Mesendoderm (in vitro differentiated cells): ENCODE data around the gene OR10AD1.

Experiments used
- DNase-seq: peaks from one replicate; pipeline ENCODE4 v3.0.0; 2013
- H2AK5ac ChIP-seq: 2 replicates; pipeline ENCODE4 v1.6.1; 2013; ENCODE audit warnings: low read length, inconsistent platforms
- H2BK120ac ChIP-seq: 2 replicates; pipeline ENCODE4 v1.6.1; 2013; ENCODE audit warnings: low read depth, mild to moderate bottlenecking, low read length, moderate library complexity, mixed read lengths
- H2BK15ac ChIP-seq: replicated peaks from 2 replicates; pipeline ENCODE4 v1.6.1; 2013; ENCODE audit warnings: low read depth, mild to moderate bottlenecking, moderate library complexity
- H2BK5ac ChIP-seq: 2 replicates; pipeline ENCODE4 v1.6.1; 2013; ENCODE audit warnings: low read length, inconsistent platforms
- H3K18ac ChIP-seq: 2 replicates; pipeline ENCODE4 v1.6.1; 2013; ENCODE audit warnings: mild to moderate bottlenecking, low read length, mixed read lengths
- H3K23ac ChIP-seq: one replicate; pipeline ENCODE4 v1.6.1; 2013; ENCODE audit warnings: low read length
- H3K27ac ChIP-seq: 2 replicates; pipeline ENCODE4 v1.5.1; 2013; ENCODE audit warnings: low read depth, mild to moderate bottlenecking, inconsistent platforms, low read length, moderate library complexity
- H3K27me3 ChIP-seq: 2 replicates; pipeline ENCODE4 v1.6.1; 2013; ENCODE audit warnings: low read length, control low read depth, mild to moderate bottlenecking, inconsistent platforms; ENCODE audit not compliant: insufficient read depth, poor library complexity
- H3K36me3 ChIP-seq: 2 replicates; pipeline ENCODE4 v1.6.1; 2013; ENCODE audit warnings: low read length, inconsistent platforms; ENCODE audit not compliant: control insufficient read depth, insufficient read depth
- H3K4ac ChIP-seq: one replicate; pipeline ENCODE4 v1.6.1; 2013; ENCODE audit warnings: low read depth, mild to moderate bottlenecking, low read length, moderate library complexity
- H3K4me1 ChIP-seq: 2 replicates; pipeline ENCODE4 v1.6.1; 2013; ENCODE audit warnings: low read depth, low read length, inconsistent platforms; ENCODE audit not compliant: control insufficient read depth
- H3K4me2 ChIP-seq: 2 replicates; pipeline ENCODE4 v1.6.1; 2013; ENCODE audit warnings: low read length
- H3K4me3 ChIP-seq: 2 replicates; pipeline ENCODE4 v1.5.1; 2013; ENCODE audit warnings: mild to moderate bottlenecking, low read length
- H3K56ac ChIP-seq: one replicate; pipeline ENCODE4 v1.6.1; 2013; ENCODE audit warnings: low read length
- H3K79me1 ChIP-seq: 2 replicates; pipeline ENCODE4 v1.6.1; 2013; ENCODE audit warnings: low read length, inconsistent platforms
- H3K79me2 ChIP-seq: 2 replicates; pipeline ENCODE4 v1.6.1; 2013; ENCODE audit warnings: mild to moderate bottlenecking, low read length; ENCODE audit not compliant: control insufficient read depth, insufficient read depth
- H3K9ac ChIP-seq: 2 replicates; pipeline ENCODE4 v1.6.1; 2013; ENCODE audit warnings: low read length, inconsistent platforms
- H4K5ac ChIP-seq: one replicate; pipeline ENCODE4 v1.6.1; 2013; ENCODE audit warnings: low read length
- H4K8ac ChIP-seq: one replicate; pipeline ENCODE4 v1.6.1; 2013; ENCODE audit warnings: low read depth, mild to moderate bottlenecking, control low read depth, low read length, moderate library complexity
- WGBS: extraction: QIAGEN DNeasy Blood & Tissue Kit; methylation state at CpG from one replicate; pipeline ENCODE4 v1.1.7; 2013; ENCODE audit warnings: low lambda C conversion rate, missing lambda C conversion rate; ENCODE audit not compliant: insufficient coverage; ENCODE audit errors: extremely low coverage; 5-methylcytosine and 5-hydroxymethylcytosine counted together

The OR10AD1 gene

GRCh38 chr12:48183091-48183875 lies 19.8 kb downstream of the OR10AD1 start, which contains the start of gene CCDC184:
Gene CCDC184 (plus strand): TSS chr12:48183644. CDS start chr12:48184123, 479 bp downstream.
- Histone ChIP-seq H2BK15ac (no peak within 1 kb of the TSS), H3K27ac (no peak within 1 kb of the TSS), H4K8ac (no peak within 1 kb of the TSS), H3K4me1 (no peaks in the 10 kb centered on the region), H2BK5ac (no peak within 1 kb of the TSS), H3K23ac (no peak within 1 kb of the TSS), H3K79me2 (no peaks in the 10 kb centered on the region), H3K4me2 (peak within 1 kb of the TSS; percentile 54), H3K79me1 (no peaks in the 10 kb centered on the region), H3K18ac (no peak within 1 kb of the TSS), H3K56ac (peak within 1 kb of the TSS; percentile 67), H3K4ac (no peak within 1 kb of the TSS), H3K9ac (peak within 1 kb of the TSS; percentile 35), H3K27me3 (peaks cover 24% of the 10 kb centered on the region), H4K5ac (no peak within 1 kb of the TSS), H2BK120ac (no peak within 1 kb of the TSS), H2AK5ac (no peak within 1 kb of the TSS), H3K36me3 (no peaks in the 10 kb centered on the region), H3K4me3 (peak within 1 kb of the TSS; percentile 42)
- peak; percentile 92 for DNase-seq
- WGBS, result no CpG with 5 or more reads among the region's 61 CpGs

- no peak overlapping the region for H3K23ac ChIP-seq
- no peak overlapping the region for H2BK120ac ChIP-seq
- no peak overlapping the region for H2BK15ac ChIP-seq
- no peak overlapping the region for H3K18ac ChIP-seq
- peak overlapping the region; percentile 54 for H3K4me2 ChIP-seq
- no peaks in the 10 kb centered on the region for H3K79me2 ChIP-seq
- H3K79me1 ChIP-seq, result no peaks in the 10 kb centered on the region
- H3K27ac ChIP-seq, result no peak overlapping the region
- no peak overlapping the region for H3K56ac ChIP-seq
- H3K9ac ChIP-seq, result peak overlapping the region; percentile 35
- no peak overlapping the region for H2BK5ac ChIP-seq
- H4K5ac ChIP-seq, result no peak overlapping the region
- H3K4me1 ChIP-seq, result no peaks in the 10 kb centered on the region
- no CpG with 5 or more reads among the region's 7 CpGs for WGBS
- no peak overlapping the region for H3K4me3 ChIP-seq
- no peak for DNase-seq
- H3K36me3 ChIP-seq, result no peaks in the 10 kb centered on the region
- H3K27me3 ChIP-seq, result peaks cover 24% of the 10 kb centered on the region
- no peak overlapping the region for H2AK5ac ChIP-seq
- no peak overlapping the region for H4K8ac ChIP-seq
- H3K4ac ChIP-seq, result no peak overlapping the region
Observed at GRCh38 chr12:48182631-48183030, 20.5 kb downstream of the OR10AD1 start.

- Histone ChIP-seq H3K18ac (no peak overlapping the region), H3K4me1 (no peaks in the 10 kb centered on the region), H3K23ac (no peak overlapping the region), H4K5ac (no peak overlapping the region), H2BK15ac (no peak overlapping the region), H2AK5ac (no peak overlapping the region), H4K8ac (no peak overlapping the region), H3K36me3 (no peaks in the 10 kb centered on the region), H3K79me2 (no peaks in the 10 kb centered on the region), H3K9ac (no peak overlapping the region), H3K27me3 (peaks cover 24% of the 10 kb centered on the region), H3K27ac (no peak overlapping the region), H2BK120ac (no peak overlapping the region), H3K79me1 (no peaks in the 10 kb centered on the region), H3K56ac (no peak overlapping the region), H3K4ac (no peak overlapping the region), H3K4me2 (no peak overlapping the region), H3K4me3 (no peak overlapping the region), H2BK5ac (no peak overlapping the region)
- no CpG with 5 or more reads among the region's 2 CpGs for WGBS
- DNase-seq, result no peak
Observed at GRCh38 chr12:48180857-48181495, 22.1 kb downstream of the OR10AD1 start.

- Histone ChIP-seq H3K56ac (no peak overlapping the region), H3K23ac (no peak overlapping the region), H3K79me1 (no peaks in the 10 kb centered on the region), H3K4me3 (no peak overlapping the region), H3K79me2 (no peaks in the 10 kb centered on the region), H3K36me3 (no peaks in the 10 kb centered on the region), H2BK120ac (no peak overlapping the region), H3K27me3 (peaks cover 24% of the 10 kb centered on the region), H2BK15ac (no peak overlapping the region), H3K4me2 (no peak overlapping the region), H2AK5ac (no peak overlapping the region), H3K27ac (no peak overlapping the region), H3K4me1 (no peaks in the 10 kb centered on the region), H3K18ac (no peak overlapping the region), H4K8ac (no peak overlapping the region), H4K5ac (no peak overlapping the region), H3K4ac (no peak overlapping the region), H3K9ac (no peak overlapping the region), H2BK5ac (no peak overlapping the region)
- no peak for DNase-seq
- WGBS, result no CpG with 5 or more reads among the region's 1 CpG
Observed at GRCh38 chr12:48180424-48180823, 22.7 kb downstream of the OR10AD1 start.

GRCh38 chr12:48179466-48179865 lies 23.6 kb downstream of the OR10AD1 start:
- H4K5ac ChIP-seq, result no peak overlapping the region
- H2BK5ac ChIP-seq, result no peak overlapping the region
- no peak overlapping the region for H3K23ac ChIP-seq
- no peak overlapping the region for H2BK15ac ChIP-seq
- H3K18ac ChIP-seq, result no peak overlapping the region
- H3K56ac ChIP-seq, result no peak overlapping the region
- no peaks in the 10 kb centered on the region for H3K4me1 ChIP-seq
- H3K79me1 ChIP-seq, result no peaks in the 10 kb centered on the region
- peaks cover 17% of the 10 kb centered on the region for H3K27me3 ChIP-seq
- no peaks in the 10 kb centered on the region for H3K36me3 ChIP-seq
- no peak overlapping the region for H3K4ac ChIP-seq
- H3K4me3 ChIP-seq, result no peak overlapping the region
- no CpG with 5 or more reads among the region's 1 CpG for WGBS
- H3K4me2 ChIP-seq, result no peak overlapping the region
- DNase-seq, result no peak
- H2AK5ac ChIP-seq, result no peak overlapping the region
- no peaks in the 10 kb centered on the region for H3K79me2 ChIP-seq
- H3K27ac ChIP-seq, result no peak overlapping the region
- H3K9ac ChIP-seq, result no peak overlapping the region
- H2BK120ac ChIP-seq, result no peak overlapping the region
- H4K8ac ChIP-seq, result no peak overlapping the region
